GM21360 (cell line): Measurements from ENCODE around the gene CCDC85C.

ENCODE experiments used
- ATAC-seq: cut with Tn5 transposase; IDR thresholded peaks from one replicate; pipeline ENCODE4 v1.9.1; 2021; ENCODE audit warnings: mild to moderate bottlenecking, moderate library complexity; ENCODE audit not compliant: unreplicated experiment

CCDC85C gene

DNA sequence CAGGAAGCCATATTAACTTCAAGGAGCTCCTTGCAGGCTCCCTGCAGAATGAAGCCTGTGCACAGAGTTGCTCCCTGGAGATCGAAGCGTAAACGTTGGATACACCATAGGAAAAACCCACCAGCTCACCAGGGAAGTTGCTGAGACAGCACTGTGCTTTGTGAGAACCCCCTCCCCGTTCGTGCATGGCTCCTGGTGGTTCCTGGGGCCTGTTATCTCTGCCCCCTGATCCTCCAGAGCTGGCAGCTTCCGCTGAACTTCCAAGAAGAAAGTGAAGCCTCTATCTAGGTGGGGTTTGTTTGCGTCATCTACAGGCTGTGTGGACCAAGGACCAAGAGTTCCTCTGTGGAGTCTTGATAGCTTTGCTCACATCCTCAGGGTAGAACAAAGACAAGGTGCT lies 2.4 kb upstream of the CCDC85C start:
- ATAC-seq: no peak

DNA sequence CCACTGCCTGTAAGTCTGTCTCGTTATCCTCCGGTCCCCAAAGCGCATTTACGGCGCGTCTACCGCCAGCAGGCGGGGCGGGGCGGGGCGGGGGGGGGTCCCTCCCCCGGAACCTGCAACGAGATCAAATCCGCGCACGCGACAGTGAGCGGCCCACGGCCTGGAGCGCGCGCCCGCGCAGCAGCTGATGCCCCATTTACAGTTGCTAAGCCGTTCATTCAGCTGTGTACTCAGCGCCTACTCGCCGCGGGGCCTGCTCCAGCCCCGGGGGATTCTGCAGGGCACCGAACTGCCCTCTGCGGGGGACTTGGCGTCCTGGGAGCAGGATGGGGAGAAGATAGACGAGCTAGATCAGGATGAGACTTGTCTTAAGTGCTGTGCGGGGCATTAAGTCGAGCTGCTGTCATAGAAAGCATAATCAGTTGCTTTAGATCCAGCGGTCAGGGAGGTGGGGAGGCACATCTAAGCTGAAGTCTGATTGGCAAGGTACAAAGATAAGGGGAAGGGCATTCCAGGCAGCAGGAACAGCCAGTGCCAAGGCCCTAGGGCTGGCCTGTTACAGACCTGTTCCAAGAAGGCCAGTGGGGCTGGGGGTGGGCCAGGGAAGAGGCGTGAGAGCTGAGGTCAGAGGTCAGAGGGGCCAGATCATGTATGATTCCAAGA lies 1.4 kb upstream of the CCDC85C start:
- no peak for ATAC-seq

DNA sequence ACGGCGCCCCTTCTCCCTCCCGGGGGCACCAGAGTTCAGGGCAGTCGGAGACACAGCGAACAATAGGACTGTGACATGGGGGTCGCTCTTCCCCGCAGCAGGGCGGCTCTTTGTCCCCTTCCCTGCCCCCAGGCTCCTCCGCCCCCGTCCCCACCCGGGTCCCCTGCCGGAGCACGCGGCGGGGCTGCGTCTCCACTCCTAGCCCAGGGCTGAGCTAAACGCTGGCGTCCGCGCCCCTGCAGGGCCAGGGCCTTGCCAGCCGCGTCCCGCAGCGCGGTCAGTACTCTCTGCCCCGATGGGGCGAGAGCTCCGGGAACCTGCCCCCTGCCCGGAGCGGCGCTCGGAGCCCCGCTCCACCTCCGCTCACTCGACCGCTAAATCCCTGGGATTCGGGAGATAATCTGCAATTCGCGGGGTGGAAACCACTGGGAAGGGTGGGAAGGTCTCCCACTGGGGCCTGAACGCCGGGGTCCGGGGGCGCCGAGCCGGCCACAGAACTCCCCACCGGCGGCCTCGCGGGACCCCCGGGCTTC lies 825 bp upstream of the CCDC85C start:
- ATAC-seq: peak; percentile 19

DNA sequence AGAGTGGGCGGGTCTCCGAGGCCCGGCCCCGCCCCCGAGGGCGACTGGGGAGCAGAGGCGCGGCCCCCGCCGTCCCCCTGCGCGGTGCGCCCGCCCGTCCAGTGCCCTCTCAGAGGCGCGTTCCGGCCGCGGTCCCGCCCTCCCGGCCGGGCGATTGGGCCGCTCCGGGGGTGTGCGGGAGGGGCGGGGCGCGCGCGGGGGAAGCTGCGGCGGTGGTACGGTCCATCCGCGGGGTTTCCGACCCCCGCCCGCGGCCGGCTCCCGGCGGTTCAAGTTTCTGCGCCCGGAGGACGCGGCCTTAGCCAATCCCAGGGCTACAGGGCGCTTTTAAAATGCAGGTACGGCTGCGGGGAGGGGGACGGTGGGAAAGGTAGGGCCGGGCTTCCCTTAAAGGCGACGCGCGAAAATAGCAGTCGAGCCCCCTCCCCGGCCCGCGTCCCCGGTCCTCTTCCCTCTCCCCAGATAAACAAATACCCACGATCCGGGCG lies 315 bp upstream of the CCDC85C start:
- peak; percentile 83 for ATAC-seq

DNA sequence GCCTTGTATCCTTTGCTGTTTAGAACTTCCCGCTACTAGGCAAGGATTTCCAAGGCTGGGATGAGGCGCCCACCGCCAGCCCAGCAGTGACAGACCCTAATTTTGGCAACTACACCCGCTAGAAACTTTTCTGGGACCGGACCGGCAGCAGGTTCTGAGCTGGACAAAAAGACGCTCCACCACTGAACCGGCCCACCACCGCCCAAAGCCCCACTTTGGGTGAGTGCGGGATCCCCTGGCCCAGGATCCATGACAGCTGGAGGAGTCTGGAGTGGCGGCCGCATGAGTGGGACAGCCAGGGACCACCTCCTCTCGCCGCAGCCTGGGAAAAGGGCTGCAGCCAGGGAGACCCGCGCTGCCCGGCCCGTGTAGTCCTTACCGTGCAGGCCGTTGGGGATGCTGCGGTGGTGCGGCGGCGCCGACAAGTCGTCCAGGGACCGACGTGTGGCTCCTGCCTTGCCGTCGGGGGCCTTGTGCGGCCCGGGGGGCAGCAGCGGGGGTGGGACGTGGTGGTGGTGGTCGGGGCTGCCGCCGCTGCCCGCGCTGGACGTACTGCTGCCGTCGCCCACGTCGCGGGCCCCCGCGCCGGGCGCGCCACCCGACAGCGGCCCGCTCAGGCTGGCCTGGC lies 1.1 kb downstream of the CCDC85C start:
- no peak for ATAC-seq

DNA sequence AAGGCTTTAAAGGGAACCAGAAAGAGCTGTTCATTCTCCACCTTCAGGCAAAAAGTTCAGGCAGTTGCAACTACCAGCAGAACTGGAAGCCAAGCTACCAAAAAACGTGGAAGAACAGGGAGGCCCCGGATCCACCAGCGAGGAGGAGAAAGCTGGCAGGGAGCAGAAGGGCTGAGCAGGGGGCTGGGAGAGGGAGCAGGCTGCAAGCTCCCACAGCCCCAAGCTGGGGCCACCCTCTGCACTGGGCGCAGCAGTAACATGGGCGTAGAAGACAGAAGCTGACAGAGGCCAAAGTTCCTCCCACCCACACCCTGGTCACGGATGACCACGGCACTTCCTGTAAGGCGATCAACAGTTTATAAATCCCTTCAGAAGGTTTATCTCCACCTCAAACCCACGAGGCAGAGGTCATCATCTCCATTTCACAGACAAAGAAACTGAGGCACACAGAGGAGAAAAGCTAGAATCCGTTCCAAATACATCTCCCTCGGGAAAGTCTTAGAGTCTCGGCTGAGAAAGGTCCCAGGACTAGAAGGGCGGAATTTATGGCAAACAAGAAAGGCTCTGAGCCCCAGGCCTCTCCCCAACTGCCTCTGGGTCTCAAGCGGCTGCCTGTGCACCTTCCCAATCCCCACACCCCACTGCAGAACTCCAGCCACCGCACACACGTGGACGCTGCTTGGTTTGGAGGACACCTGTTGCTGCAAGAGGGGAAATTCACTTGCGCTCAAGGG lies 1.8 kb downstream of the CCDC85C start:
- no peak for ATAC-seq

DNA sequence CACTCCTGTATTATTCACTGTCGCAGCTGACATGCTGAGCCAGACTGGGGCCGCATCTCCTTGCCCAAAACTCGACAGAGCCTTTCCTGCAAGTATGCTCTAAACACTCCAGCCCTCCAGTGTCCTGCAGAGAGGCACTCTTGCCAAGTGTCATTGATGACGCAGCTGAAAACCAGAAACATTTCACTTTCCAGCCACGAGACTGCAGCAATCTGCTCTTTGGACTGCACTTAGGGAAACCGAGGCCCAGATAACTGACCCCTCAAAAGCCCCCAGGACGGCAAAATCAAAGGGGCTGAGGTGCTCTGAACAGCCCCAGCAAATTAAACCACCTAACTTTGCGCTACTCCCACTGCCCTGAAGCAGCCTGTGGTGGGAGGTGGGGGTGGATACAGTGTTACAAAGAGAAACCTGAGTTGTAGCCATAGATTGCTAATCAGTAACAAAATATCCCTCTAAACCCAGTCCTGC lies 2.6 kb downstream of the CCDC85C start:
- ATAC-seq: no peak

DNA sequence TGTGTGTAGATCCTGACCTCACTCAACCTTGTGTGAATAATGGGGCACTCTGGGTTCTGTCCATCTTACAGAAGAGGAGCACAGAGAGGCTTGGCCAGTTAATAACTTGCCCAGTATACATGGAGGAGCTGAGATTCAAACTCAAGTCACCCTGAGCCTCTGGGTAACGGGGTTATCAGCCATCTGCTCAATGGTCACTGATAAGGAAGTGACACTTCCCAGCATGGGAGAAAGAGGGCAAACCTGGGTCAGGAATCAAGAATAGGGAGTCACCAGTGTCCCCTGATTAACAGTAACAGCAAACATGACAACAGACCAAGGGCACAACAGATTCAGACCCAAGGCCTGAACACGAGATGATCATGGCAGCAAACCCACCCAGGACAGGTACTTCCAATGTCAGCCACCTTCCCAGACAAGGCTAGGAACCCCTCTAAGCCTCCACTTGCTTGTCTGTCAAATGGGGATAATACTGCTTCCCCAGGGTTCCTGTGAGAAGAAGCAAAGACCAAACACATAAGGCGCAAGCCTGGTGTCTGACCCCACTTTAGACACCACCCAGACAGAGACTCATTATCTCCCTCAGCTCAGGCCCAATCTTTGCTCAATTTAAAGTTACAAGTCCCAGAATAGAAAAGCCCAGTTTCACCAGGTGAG lies 3.6 kb downstream of the CCDC85C start:
- no peak for ATAC-seq

DNA sequence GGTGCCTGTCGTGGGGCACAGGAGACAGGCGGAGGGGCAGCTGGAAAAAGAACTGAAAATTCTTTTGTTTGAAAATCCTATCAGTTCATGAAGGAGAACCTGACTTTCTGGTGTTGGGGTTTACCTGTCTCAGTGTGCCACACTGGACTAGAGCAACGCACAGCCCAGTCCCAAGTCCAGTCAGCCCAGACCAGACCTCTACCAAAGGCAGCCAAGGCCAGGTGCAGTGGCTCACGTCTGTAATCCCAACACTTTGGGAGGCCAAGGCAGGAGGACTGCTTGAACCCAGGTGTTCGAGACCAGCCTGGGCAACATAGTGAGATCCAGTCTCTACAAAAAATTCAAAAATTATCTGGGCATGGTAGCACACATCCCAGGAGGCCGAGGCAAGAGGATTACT lies 4.6 kb downstream of the CCDC85C start:
- ATAC-seq: no peak

DNA sequence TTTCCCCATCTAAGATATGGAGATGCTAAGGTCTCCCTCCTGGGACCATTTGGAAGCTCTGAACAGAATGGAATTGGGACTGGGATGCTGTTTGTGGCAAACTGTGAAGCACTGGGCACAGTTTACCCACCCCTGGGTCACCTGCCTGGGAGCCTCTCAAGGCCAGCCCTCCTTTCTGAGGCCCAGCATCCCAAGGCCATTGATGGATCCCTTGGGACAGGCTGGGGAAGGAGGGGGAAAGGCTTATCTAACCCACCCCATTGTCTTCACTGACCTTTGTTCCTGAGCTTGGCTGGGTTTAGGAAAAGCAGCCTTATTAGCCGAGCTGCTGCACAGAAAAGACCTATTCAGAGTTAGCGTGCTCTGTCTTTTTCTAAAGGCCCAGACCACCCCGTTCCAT lies 5.2 kb downstream of the CCDC85C start:
- ATAC-seq: no peak

DNA sequence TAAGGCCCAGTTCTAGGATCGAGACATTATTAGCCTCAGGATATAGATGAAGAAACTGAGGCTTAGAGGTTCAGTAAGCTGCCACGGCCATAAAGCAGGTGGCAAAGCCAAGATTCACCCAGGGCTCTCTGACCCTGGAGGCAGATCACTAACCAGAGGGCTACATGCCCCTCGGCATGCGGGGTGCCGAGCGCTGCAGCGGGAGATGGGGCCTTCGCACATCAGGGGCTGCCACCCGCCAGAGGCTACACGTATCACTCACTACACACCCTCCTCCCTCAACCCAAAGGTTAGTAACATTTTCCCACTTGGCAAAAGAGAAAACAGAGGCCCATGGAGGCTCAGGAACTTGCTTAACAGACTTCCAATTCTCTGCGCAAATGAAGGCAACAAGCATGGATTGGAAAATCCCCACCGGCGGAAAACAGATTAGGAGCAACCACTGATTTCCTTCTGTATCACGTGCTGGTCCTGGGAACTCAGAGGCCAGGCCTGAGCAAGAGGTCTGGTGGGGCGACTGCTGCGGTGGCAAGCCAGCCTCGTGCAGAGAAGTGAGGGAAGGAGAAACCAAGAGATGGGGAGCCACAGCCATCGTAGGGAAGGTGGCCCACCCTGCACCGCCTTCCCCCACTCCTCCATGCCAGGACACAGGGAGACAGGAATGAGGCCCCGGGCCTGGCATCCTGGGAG lies 6.0 kb downstream of the CCDC85C start:
- no peak for ATAC-seq

DNA sequence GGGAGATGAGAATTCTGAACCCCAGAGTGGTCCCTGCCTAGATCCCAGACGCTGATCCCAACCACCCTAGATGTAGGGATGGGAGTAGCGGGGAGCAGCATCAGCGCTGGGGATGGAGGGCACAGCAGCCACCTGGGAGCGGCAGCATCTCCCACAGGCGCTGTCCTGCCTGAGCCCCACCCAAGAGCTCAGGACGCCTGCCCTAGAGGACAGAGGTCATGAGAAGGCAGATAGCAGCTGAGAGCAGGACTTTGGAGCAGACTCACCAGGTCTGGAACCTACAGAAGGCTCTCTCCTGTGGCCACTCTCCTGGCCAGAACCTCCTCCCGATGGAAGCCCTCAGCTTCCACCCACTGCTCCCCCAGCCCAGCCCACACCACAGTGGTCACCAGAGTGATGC lies 7.2 kb downstream of the CCDC85C start:
- ATAC-seq: no peak

DNA sequence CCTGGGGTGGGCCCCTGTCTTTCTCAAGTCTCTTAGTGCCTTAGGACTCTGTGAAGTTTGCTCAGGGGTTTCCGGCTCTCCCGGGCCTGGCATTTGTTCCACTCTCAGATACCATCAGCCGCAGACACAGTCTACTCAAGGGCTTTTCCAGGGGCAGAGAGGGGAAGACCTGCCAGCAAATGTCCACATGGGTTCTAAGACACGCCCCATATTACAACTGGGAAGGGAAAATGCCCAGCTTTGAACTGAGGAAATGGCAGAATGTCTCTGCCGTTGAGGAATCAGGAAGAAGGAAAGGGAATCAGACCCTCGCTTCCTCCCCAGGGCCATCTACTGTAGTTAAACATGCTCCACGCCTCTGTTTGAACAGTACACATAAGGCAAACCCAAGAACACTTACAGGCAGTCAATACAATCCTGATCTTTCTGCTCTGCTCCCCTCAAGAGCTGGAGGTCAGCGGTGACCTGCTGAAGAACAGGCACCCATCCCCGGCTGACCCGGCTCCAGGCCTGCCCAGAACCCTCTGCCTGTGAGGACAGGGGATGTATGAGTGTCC lies 7.9 kb downstream of the CCDC85C start:
- no peak for ATAC-seq

DNA sequence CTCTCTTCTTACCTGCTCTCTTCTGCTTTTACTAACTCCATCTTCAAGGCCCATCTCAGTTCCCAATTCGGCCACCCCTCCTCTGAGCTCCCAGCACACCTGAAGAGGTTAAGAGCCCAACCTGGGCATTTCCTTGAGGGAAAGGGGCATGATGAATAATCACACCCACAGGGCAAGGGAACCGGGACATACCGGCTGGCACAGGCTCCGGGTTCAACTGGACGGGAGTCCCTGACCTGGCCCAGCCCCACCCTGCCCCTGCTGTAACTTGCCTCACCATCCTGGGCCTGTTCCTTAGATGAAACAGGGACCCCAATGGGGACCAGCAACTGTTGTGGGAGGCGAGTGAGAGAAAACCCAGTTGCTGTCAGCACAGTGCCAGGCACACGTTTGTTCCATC lies 8.5 kb downstream of the CCDC85C start:
- ATAC-seq: no peak

DNA sequence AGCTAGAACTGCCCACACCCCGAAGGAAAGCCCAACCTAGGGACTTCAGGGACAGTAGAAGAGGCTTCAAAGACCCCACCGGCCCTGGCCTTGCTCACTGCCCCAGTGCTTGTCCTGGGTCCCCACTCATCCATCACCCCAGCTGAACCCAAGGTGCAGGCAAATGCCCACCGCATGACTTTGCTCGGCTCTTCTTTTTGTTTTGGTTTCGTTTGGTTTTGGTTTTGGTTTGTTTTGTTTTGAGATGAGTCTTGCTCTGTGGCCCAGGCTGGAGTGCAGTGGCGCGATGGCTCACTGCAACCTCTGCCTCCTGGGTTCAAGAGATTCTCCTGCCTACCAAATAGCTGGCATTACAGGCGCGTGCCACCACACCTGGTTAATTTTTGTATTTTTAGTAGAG lies 9.0 kb downstream of the CCDC85C start:
- ATAC-seq: peak; percentile 85

DNA sequence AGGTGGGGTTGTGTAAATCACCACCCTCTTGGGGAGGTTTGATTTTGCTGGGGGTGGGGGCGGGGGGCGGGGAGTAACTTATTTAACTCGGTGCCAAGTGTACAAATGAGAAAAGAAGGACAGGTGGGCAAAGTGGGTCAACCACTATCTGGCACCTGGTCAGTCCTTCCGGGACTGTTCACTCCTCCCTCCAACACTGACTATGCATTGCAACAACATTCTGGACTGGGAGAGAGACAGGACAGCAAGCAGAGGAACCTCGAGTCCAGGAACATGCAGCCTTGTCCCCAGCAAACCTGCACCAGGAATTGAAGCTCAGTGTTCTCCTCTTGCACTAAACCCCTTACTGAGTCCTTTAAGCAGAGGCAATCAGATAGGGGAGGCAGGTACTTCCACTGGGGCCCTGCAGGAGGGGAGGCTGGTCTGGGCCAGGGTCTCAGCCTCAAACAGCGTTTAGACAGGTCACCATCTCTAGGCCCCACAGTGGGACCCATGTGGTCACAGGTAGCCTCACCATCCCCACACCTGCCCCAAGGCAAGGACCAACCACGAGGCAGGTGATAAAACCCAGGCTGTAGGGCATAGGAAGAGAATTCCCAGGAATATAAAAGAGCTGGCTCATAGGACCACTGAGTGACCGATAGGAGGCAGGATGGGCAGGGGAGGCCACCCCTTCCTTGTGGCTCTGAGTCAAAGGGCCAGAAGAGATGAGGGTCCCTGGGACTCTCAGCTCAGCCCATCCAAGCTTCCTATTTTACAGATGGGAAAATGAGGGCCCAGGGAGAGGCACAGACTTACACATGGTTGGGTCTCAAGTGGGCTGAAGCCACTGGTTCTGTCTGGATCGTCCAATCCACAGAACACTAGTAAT lies 9.8 kb downstream of the CCDC85C start:
- no peak for ATAC-seq

DNA sequence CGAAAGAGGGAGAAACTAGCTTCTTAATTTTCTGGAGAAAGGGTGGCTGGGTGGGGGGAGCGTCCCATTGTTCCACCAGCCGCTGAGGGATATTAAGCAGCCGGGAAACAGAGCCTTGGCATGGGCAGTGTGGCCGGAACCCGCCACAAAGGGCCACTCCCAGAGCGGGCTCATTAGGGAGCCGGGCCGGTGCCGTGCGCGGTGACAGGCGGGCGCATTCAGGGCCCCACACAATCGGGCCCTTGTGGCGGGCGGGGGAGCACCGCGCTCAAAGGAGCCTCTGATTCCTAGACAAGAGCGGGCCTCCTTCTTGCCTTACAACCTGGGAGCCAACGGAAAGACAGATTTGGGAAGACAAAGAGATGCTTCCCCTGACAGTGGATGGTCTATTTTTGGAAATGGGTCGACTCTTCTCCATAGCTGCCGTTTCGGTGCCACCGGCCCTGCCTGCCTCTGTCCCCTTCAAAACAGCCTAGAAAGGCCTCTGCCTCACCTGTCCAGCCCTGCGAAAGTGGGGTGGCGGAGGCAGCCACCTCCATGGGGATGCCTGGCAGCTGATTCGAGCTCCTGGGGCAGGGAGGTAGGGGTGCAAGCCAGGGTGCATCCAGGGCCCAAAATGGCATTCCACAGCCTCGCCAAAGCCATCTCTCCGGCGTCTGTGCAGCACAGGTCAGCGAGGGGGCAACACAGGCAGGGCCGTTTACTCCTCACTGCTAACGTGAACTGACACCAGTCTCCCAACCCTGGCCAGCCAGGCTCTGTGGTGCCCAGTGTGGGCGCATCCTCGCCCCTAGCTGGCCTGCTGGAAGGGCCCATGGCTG lies 10.9 kb downstream of the CCDC85C start:
- ATAC-seq: no peak

DNA sequence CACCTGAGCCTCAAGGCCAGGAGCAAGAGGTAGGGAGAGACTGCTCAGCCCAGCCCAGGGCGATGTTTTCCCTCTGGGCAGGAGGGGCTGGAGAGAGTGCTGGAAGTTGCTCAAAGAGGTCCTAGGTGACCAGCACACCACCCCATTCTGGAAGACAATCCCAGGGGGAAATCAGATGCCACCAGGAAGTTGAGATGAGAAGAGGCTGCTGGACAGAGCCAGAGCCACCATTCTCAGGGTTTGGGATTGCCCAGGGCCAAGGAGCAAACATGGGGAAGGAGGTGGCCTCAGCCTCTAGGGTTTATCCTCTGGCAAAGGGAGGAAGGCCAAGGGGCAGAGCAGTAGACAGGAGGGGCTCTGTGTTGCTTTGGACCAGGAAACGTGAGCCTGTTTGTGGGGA lies 11.6 kb downstream of the CCDC85C start:
- ATAC-seq: no peak
